Smooth muscle cell (in vitro differentiated cells): Measurements from ENCODE around the gene C21orf58. TPM values are rescaled to one million over a fixed set of nuclear protein-coding genes. Genes with fewer than 3 reads are reported as not detected.

ENCODE experiments used
- DNase-seq: peaks from one replicate; lab custom pipeline; 2025; ENCODE audit not compliant: unreplicated experiment; lab: John Stamatoyannopoulos, UW
- H2AFZ ChIP-seq: fragments of 200-600 bp; sonication (generic); 2 replicates; pipeline ENCODE4 v1.6.0; 2016; ENCODE audit warnings: antibody characterized with exemption, low read depth, mild to moderate bottlenecking
- H3F3A ChIP-seq: fragments of 200-600 bp; sonication (generic); 2 replicates; pipeline ENCODE4 v1.6.0; 2017; ENCODE audit warnings: antibody characterized with exemption, low read depth
- H3K27ac ChIP-seq: fragments of 200-600 bp; sonication (generic); 2 replicates; pipeline ENCODE4 v1.5.1; 2016; ENCODE audit warnings: low read depth, mild to moderate bottlenecking
- H3K27me3 ChIP-seq: fragments of 200-600 bp; sonication (generic); 2 replicates; pipeline ENCODE4 v1.6.1; 2016; ENCODE audit warnings: low read depth, mild to moderate bottlenecking
- H3K36me3 ChIP-seq: fragments of 200-600 bp; sonication (generic); 2 replicates; pipeline ENCODE4 v1.5.1; 2016; ENCODE audit warnings: low read depth
- H3K4me1 ChIP-seq: fragments of 200-600 bp; sonication (generic); 2 replicates; pipeline ENCODE4 v1.5.1; 2016; ENCODE audit warnings: low read depth
- H3K4me2 ChIP-seq: fragments of 200-600 bp; sonication (generic); 2 replicates; pipeline ENCODE4 v1.6.0; 2016; ENCODE audit warnings: mild to moderate bottlenecking
- H3K4me3 ChIP-seq: fragments of 200-600 bp; sonication (generic); 2 replicates; pipeline ENCODE4 v1.5.1; 2016; ENCODE audit warnings: mild to moderate bottlenecking
- H3K79me2 ChIP-seq: fragments of 200-600 bp; sonication (generic); 2 replicates; pipeline ENCODE4 v1.6.0; 2016; ENCODE audit warnings: low read depth, mild to moderate bottlenecking
- H3K9ac ChIP-seq: fragments of 200-600 bp; sonication (generic); 2 replicates; pipeline ENCODE4 v1.6.0; 2016; ENCODE audit warnings: low read depth
- H3K9me3 ChIP-seq: fragments of 200-600 bp; sonication (generic); replicated peaks from 2 replicates; pipeline ENCODE4 v1.5.1; 2016; ENCODE audit warnings: low read depth
- H4K20me1 ChIP-seq: fragments of 200-600 bp; sonication (generic); 2 replicates; pipeline ENCODE4 v1.6.0; 2016; ENCODE audit warnings: low read depth
- WGBS: methylation state at CpG from one replicate; pipeline ENCODE4 v1.1.7; 2016; ENCODE audit warnings: low lambda C conversion rate; 5-methylcytosine and 5-hydroxymethylcytosine counted together
- polyA plus RNA-seq: library from polyadenylated mRNA; unstranded; fragments of >200 nt; fragmentation: Nextera tagmentation; extraction: Ambion mirVana; gene quantifications from 2 replicates; pipeline ENCODE4 v1.2.1, GENCODE V29; 2016
- total RNA-seq: library from RNA; depleted of rRNA; stranded (reverse); fragments of >200 nt; gene quantifications from 2 replicates; pipeline ENCODE4 v1.2.3, GENCODE V29; 2014
- TF ChIP-seq, protein P1 (sequence below): fragments of 200-600 bp; sonication (generic); IDR thresholded peaks from 2 replicates; pipeline ENCODE4 v1.5.1; 2017; ENCODE audit warnings: borderline replicate concordance, mild to moderate bottlenecking, antibody characterized with exemption; ENCODE audit not compliant: insufficient read depth, poor library complexity, severe bottlenecking

Gene C21orf58
- total and polyA plus RNA-seq, 2 experiments from 2014 or later: 3.9 to 4.5 TPM

DNA sequence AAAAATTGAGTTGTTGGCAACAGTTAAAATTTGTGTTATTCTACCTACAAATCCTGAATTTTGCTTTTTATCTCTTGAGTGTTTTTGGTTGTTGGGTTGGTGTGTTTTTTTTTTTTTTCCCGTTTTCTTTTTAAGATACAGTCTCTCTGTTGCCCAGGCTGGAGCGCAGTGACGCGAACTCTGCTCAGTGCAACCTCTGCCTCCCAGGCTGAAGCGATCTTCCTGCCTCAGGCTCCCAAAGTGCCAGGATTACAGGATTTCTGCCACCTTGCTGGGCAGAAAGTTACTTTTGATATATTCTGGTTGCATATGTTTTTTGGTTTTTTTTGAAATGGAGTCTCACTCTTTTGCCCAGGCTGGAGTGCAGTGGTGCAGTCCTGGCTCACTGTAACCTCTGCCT, 4.5 kb upstream of the C21orf58 start:
- H3K4me2 ChIP-seq: no peak overlapping the region
- no peaks in the 10 kb centered on the region for H4K20me1 ChIP-seq
- peaks cover 15% of the 10 kb centered on the region for H3F3A ChIP-seq
- H3K79me2 ChIP-seq: peaks cover 54% of the 10 kb centered on the region
- H3K9ac ChIP-seq: no peak overlapping the region
- 80% methylated on average over 5 of the region's 5 CpGs for WGBS
- no peak overlapping the region for H3K4me3 ChIP-seq
- no peak for DNase-seq
- TF ChIP-seq, protein P1, sequence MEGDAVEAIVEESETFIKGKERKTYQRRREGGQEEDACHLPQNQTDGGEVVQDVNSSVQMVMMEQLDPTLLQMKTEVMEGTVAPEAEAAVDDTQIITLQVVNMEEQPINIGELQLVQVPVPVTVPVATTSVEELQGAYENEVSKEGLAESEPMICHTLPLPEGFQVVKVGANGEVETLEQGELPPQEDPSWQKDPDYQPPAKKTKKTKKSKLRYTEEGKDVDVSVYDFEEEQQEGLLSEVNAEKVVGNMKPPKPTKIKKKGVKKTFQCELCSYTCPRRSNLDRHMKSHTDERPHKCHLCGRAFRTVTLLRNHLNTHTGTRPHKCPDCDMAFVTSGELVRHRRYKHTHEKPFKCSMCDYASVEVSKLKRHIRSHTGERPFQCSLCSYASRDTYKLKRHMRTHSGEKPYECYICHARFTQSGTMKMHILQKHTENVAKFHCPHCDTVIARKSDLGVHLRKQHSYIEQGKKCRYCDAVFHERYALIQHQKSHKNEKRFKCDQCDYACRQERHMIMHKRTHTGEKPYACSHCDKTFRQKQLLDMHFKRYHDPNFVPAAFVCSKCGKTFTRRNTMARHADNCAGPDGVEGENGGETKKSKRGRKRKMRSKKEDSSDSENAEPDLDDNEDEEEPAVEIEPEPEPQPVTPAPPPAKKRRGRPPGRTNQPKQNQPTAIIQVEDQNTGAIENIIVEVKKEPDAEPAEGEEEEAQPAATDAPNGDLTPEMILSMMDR: no peak
- no peak overlapping the region for H3K27ac ChIP-seq
- H2AFZ ChIP-seq: no peak overlapping the region
- H3K27me3 ChIP-seq: no peaks in the 10 kb centered on the region
- H3K9me3 ChIP-seq: no peaks in the 10 kb centered on the region
- H3K36me3 ChIP-seq: no peaks in the 10 kb centered on the region
- peaks cover 8% of the 10 kb centered on the region for H3K4me1 ChIP-seq

DNA sequence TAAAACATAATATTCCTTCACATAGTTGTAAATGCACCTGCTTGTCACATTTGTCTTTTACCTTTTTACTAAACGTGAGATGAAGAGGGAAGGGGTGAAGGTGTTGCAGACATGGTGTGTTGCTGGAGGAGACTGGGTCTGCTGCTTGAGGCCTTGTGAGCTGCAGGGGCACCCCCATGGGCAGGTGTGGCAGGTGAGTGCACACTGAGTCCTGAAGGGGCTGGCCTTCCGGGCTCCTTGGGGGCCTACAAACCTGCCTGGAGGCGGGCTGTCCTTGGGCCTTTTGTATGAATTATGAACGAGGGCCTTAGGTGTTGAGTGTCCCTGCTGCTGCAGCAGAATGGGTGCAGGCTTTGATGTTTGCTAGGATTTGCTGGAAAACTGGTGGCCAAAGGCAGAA, 4.0 kb upstream of the C21orf58 start:
- Histone ChIP-seq H3K27ac (no peak overlapping the region), H3K9ac (no peak overlapping the region), H3K36me3 (no peaks in the 10 kb centered on the region), H3K9me3 (no peaks in the 10 kb centered on the region), H3K4me1 (peaks cover 8% of the 10 kb centered on the region), H3K79me2 (peaks cover 56% of the 10 kb centered on the region), H3K4me2 (no peak overlapping the region), H3K27me3 (no peaks in the 10 kb centered on the region), H3F3A (peaks cover 15% of the 10 kb centered on the region), H4K20me1 (no peaks in the 10 kb centered on the region), H2AFZ (no peak overlapping the region), H3K4me3 (no peak overlapping the region)
- 96% methylated on average over 4 of the region's 4 CpGs for WGBS
- TF ChIP-seq, protein P1: no peak
- no peak for DNase-seq

- H3K27ac ChIP-seq: peak overlapping the region; percentile 65
Measured at GRCh38 chr21:46326110-46326703, 2.5 kb upstream of the C21orf58 start.

More at GRCh38 chr21:46326110-46326703, 2.5 kb upstream of the C21orf58 start:
- Histone ChIP-seq H3K9ac (no peak overlapping the region), H3K27me3 (no peaks in the 10 kb centered on the region), H3K79me2 (peaks cover 65% of the 10 kb centered on the region), H3F3A (peaks cover 15% of the 10 kb centered on the region), H4K20me1 (no peaks in the 10 kb centered on the region), H3K9me3 (no peaks in the 10 kb centered on the region), H2AFZ (no peak overlapping the region), H3K4me2 (peak overlapping the region; percentile 99), H3K4me1 (peaks cover 21% of the 10 kb centered on the region), H3K4me3 (peak overlapping the region; percentile 99), H3K36me3 (no peaks in the 10 kb centered on the region)
- 95% methylated on average over 15 of the region's 15 CpGs for WGBS
- TF ChIP-seq, protein P1: no peak
- no peak for DNase-seq
